ENCODE measurements around the gene MAGI2. TPM values are rescaled to one million over a fixed set of nuclear protein-coding genes. Genes with fewer than 3 reads are reported as not detected.

MAGI2 gene
- total RNA-seq, 4 donors from 2014 or later: 0.23 to 5.5 (median 0.45) TPM

GRCh38 chr7:78901566-78901965 lies 551.9 kb downstream of the MAGI2 start:
- H3K36me3 ChIP-seq: no peaks in the 10 kb centered on the region
- intact Hi-C loops (cut with DNase I): no loop called here
- H3K4me1 ChIP-seq: no peaks in the 10 kb centered on the region
- no peak for TF ChIP-seq CTCF (IDR thresholded peaks at IDR 0.05)
- TF ChIP-seq POLR2A (IDR thresholded peaks at IDR 0.05): no peak
- no peak overlapping the region for H3K27ac ChIP-seq
- WGBS, 2 donors: 82 to 83% methylated on average over 3 of the region's 3 CpGs
- no peak for DNase-seq
- H3K4me3 ChIP-seq: no peak overlapping the region
- no peaks in the 10 kb centered on the region for H3K9me3 ChIP-seq
- no peaks in the 10 kb centered on the region for H3K27me3 ChIP-seq

GRCh38 chr7:78900806-78901205 lies 552.7 kb downstream of the MAGI2 start:
- no peaks in the 10 kb centered on the region for H3K36me3 ChIP-seq
- no peaks in the 10 kb centered on the region for H3K9me3 ChIP-seq
- intact Hi-C loops (cut with DNase I): no loop called here
- WGBS, 2 donors: 76 to 94% methylated on average over 2 of the region's 2 CpGs
- no peaks in the 10 kb centered on the region for H3K4me1 ChIP-seq
- no peak overlapping the region for H3K4me3 ChIP-seq
- H3K27ac ChIP-seq: no peak overlapping the region
- no peaks in the 10 kb centered on the region for H3K27me3 ChIP-seq
- DNase-seq: no peak
- no peak for TF ChIP-seq POLR2A (IDR thresholded peaks at IDR 0.05)
- TF ChIP-seq CTCF (IDR thresholded peaks at IDR 0.05): no peak

- H3K27ac ChIP-seq: no peak overlapping the region
- no peaks in the 10 kb centered on the region for H3K27me3 ChIP-seq
- no peaks in the 10 kb centered on the region for H3K4me1 ChIP-seq
- no peaks in the 10 kb centered on the region for H3K36me3 ChIP-seq
- 33 to 40% methylated on average over 3 of the region's 3 CpGs for WGBS, 2 donors
- TF ChIP-seq POLR2A (IDR thresholded peaks at IDR 0.05): no peak
- TF ChIP-seq CTCF (IDR thresholded peaks at IDR 0.05): no peak
- no peak for DNase-seq
- H3K9me3 ChIP-seq: no peaks in the 10 kb centered on the region
- H3K4me3 ChIP-seq: no peak overlapping the region
- intact Hi-C loops (cut with DNase I): no loop called here
Observed at GRCh38 chr7:78895393-78895792, 558.1 kb downstream of the MAGI2 start.

- 67 to 78% methylated on average over 1 of the region's 1 CpG for WGBS, 2 donors
- intact Hi-C loops (cut with DNase I): no loop called here
- H3K9me3 ChIP-seq: peaks cover 0 to 28% (median 0%) of the 10 kb centered on the region in 3 donors
- no peaks in the 10 kb centered on the region for H3K36me3 ChIP-seq
- TF ChIP-seq CTCF (IDR thresholded peaks at IDR 0.05): no peak
- TF ChIP-seq POLR2A (IDR thresholded peaks at IDR 0.05): no peak
- no peak overlapping the region for H3K27ac ChIP-seq
- no peaks in the 10 kb centered on the region for H3K27me3 ChIP-seq
- DNase-seq: no peak
- no peak overlapping the region for H3K4me3 ChIP-seq
- no peaks in the 10 kb centered on the region for H3K4me1 ChIP-seq
Observed at GRCh38 chr7:78879206-78879605, 574.3 kb downstream of the MAGI2 start.

- H3K36me3 ChIP-seq: no peaks in the 10 kb centered on the region
- TF ChIP-seq POLR2A (IDR thresholded peaks at IDR 0.05): no peak
- TF ChIP-seq CTCF (IDR thresholded peaks at IDR 0.05): no peak
- intact Hi-C loops (cut with DNase I): no loop called here
- no peaks in the 10 kb centered on the region for H3K4me1 ChIP-seq
- no peak overlapping the region for H3K4me3 ChIP-seq
- no peak for DNase-seq
- no peak overlapping the region for H3K27ac ChIP-seq
- WGBS, 2 donors: 50 to 78% methylated on average over 5 of the region's 5 CpGs
- no peaks in the 10 kb centered on the region for H3K9me3 ChIP-seq
- no peaks in the 10 kb centered on the region for H3K27me3 ChIP-seq
Observed at GRCh38 chr7:78873117-78873516, 580.4 kb downstream of the MAGI2 start.

All from esophagus squamous epithelium (tissue), 5 donors.